WTC11 (cell line): ENCODE measurements around the gene LARP4B.

ENCODE experiments used
- CTCF ChIP-seq: fragments of 200-600 bp; IDR thresholded peaks from 2 replicates; pipeline ENCODE4 v1.8.0; 2022; ENCODE audit warnings: antibody characterized with exemption
- FOXK1 ChIP-seq: sonication (generic); formaldehyde crosslinking; IDR thresholded peaks from 2 replicates; pipeline ENCODE4 v1.8.0; 2022; ENCODE audit warnings: mild to moderate bottlenecking, moderate library complexity, missing genetic modification reagents
- JAZF1 ChIP-seq: fragments of 250-450 bp; sonication (Bioruptor Pico); IDR thresholded peaks from 2 replicates; pipeline ENCODE4 v1.9.0; 2021; ENCODE audit warnings: moderate library complexity, mild to moderate bottlenecking, inconsistent platforms
- RELA ChIP-seq: sonication (generic); formaldehyde crosslinking; IDR thresholded peaks from 2 replicates; pipeline ENCODE4 v1.8.1; 2022; ENCODE audit warnings: missing genetic modification reagents, mild to moderate bottlenecking, borderline replicate concordance
- USF1 ChIP-seq: sonication (generic); formaldehyde crosslinking; IDR thresholded peaks from 2 replicates; pipeline ENCODE4 v1.8.0; 2022; ENCODE audit warnings: mild to moderate bottlenecking, missing genetic modification reagents

- no peak for TF ChIP-seq CTCF
- TF ChIP-seq USF1 (CRISPR knock-in tag): no peak
- TF ChIP-seq JAZF1 (CRISPR knock-in tag): no peak
- no peak for TF ChIP-seq RELA (CRISPR knock-in tag)
- no peak for TF ChIP-seq FOXK1 (CRISPR knock-in tag)
Observed at GRCh38 chr10:787933-788651, 143.4 kb downstream of the LARP4B start.
